ENCODE results near the gene GPX4. TPM values are rescaled to one million over a fixed set of nuclear protein-coding genes. Genes with fewer than 3 reads are reported as not detected.
A peak's percentile ranks its signal among the peaks of the same experiment; 100 is the strongest.

The GPX4 gene
- total and polyA plus RNA-seq, 2 of the 13 experiments (the other 11 are each of a cell fraction or from before 2014, with no cell fraction given) = 535 to 613 TPM

DNA sequence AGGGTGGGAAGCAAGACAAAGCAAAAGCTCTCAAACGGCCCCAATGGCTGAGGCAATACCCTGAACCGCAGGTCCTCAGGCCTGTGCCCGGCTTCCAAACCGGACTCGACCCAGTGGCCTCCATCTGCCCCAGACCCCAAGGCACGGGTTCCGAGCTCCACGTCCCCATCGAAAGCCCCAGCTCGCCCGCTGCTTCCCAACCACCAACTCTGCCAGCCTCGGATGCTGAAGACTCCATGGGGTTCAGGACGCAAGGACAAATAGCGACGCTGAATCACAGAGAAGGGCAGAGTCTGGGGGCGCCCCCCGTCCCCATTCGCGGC, 9.2 kb upstream of the GPX4 start:
- no peak for DNase-seq (ENCODE audit: low spot score)
- peak overlapping the region; percentile 92 for H3K9ac ChIP-seq (ENCODE audit: insufficient read depth, low read depth, low read length)
- CTCF ChIA-PET (ENCODE audit: low intra/inter-chr PET ratio, low total read pairs) = no interaction called here
- WGBS (ENCODE audit: low lambda C conversion rate) = 0% methylated on average over 3 of the region's 19 CpGs
- no peak for FAIRE-seq
- no peaks in the 10 kb centered on the region for H3K9me3 ChIP-seq (ENCODE audit: low read length)
- H3K27ac ChIP-seq (ENCODE audit: extremely low read length, insufficient read depth, low read length) = peak overlapping the region; percentile 57
- H3K27me3 ChIP-seq (ENCODE audit: control insufficient read depth in 1 of 2, insufficient read depth in 2 of 2, low read length in 2 of 2) = no peaks in the 10 kb centered on the region; a peak in 1 of 5 replicates
- H4K20me1 ChIP-seq (ENCODE audit: insufficient read depth, low read length) = peaks cover 16% of the 10 kb centered on the region
- TF ChIP-seq, protein P1, sequence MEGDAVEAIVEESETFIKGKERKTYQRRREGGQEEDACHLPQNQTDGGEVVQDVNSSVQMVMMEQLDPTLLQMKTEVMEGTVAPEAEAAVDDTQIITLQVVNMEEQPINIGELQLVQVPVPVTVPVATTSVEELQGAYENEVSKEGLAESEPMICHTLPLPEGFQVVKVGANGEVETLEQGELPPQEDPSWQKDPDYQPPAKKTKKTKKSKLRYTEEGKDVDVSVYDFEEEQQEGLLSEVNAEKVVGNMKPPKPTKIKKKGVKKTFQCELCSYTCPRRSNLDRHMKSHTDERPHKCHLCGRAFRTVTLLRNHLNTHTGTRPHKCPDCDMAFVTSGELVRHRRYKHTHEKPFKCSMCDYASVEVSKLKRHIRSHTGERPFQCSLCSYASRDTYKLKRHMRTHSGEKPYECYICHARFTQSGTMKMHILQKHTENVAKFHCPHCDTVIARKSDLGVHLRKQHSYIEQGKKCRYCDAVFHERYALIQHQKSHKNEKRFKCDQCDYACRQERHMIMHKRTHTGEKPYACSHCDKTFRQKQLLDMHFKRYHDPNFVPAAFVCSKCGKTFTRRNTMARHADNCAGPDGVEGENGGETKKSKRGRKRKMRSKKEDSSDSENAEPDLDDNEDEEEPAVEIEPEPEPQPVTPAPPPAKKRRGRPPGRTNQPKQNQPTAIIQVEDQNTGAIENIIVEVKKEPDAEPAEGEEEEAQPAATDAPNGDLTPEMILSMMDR (CRISPR knock-in tag; IDR thresholded peaks at IDR 0.05) = no peak
- TF ChIP-seq WIZ (CRISPR knock-in tag; IDR thresholded peaks at IDR 0.05) (peak; percentile 38; the same call in 1 of the 2 replicates), ZNF468 (CRISPR knock-in tag; IDR thresholded peaks at IDR 0.05) (0 out of 2 replicates have a peak, but pooled peaks have one; percentile 32), ZNF407 (CRISPR knock-in tag; IDR thresholded peaks at IDR 0.05; ENCODE audit: not compliant biosample characterization) (no peak), HIC2 (CRISPR knock-in tag; IDR thresholded peaks at IDR 0.05; ENCODE audit: low read depth) (0 out of 2 replicates have a peak, but pooled peaks have one; percentile 2), ZNF782 (CRISPR knock-in tag; IDR thresholded peaks at IDR 0.05; ENCODE audit: borderline replicate concordance) (peak; percentile 27; the same call in 1 of the 2 replicates)
- H3K4me1 ChIP-seq (ENCODE audit: insufficient read depth, low read length) = peaks cover 49% of the 10 kb centered on the region
- H3K79me2 ChIP-seq (ENCODE audit: insufficient read depth, low read length) = peaks cover 30% of the 10 kb centered on the region
- peaks cover 9 to 22% of the 10 kb centered on the region in 2 experiments for H3K36me3 ChIP-seq (replicated peaks in 1 of 2; ENCODE audit: control insufficient read depth in 1 of 2, insufficient read depth in 2 of 2, low read length in 2 of 2)
- H3K4me3 ChIP-seq (replicated peaks in 1 of 3; ENCODE audit: insufficient read depth in 1 of 3, low read depth in 2 of 3, low read length in 3 of 3) = peak overlapping the region; percentile 91 to 99 (median 97)
- H3K4me2 ChIP-seq (ENCODE audit: low read depth, low read length) = peak overlapping the region; percentile 89
- BruUV-seq (replicated peaks) = TSS peak; percentile 58
- in situ Hi-C loops (cut with HindIII; ENCODE audit: extremely low pct_ligation_motif_present, low pct_unique_long_range_greater_than_20kb) (no loop called here), intact Hi-C loops (cut with micrococcal nuclease; ENCODE audit: unreplicated experiment) (no loop called here)
- ATAC-seq = no peak
- no peak overlapping the region for H2AFZ ChIP-seq (ENCODE audit: low read length)
- POLR2A ChIA-PET = interaction anchor here (1.1 to 2.6 kb wide), 7 partner anchors 8 to 68 kb away, joined by 3 to 9 read pairs (median 4); partner anchors contain the start of gene CNN2
